ENCODE results near the gene NEK10.
A peak's percentile ranks its signal among the peaks of the same experiment; 100 is the strongest.

The NEK10 gene

DNA sequence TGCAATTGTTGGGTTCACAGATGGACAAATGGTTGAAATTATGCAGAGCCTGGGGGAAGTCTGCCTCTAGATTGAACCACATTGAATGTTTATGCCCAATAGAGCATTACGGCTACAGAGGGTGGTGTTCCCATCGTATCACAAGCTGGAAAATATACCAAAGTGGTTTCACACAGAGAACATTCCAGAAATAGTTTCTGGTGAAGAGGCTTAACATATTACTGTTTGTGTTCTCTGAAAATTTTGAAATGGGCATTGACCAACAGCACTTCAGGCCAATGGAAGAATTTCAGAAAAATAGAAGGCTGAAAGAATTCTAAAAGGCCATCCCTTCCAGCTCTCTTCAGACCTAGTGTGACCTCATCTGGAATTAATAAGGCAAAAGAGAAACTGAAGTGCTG is 203.9 kb downstream of the NEK10 start:
- DNase-seq, result no peak

DNA sequence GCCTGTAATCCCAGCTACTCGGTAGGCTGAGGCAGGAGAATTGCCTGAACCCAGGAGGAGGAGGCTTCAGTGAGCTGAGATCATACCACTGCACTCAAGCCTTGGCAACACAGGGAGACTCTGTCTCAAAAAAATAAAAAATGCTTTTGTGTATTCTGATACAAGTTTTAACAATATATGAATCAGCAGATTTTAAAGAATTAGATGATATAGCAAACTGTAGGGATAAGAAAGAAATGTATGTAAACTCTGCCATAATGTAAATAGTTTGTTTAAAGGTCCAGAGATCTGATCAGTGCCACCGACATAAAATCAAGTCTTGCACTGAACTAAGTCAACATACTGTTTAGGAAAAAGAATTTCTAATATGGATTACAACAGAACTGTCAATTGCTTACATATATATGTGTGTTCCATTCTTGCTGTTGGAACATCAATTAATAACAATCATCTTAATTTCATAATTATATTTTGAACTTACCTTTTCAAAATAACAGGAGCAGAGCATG is 208.3 kb downstream of the NEK10 start:
- no peak for DNase-seq

DNA sequence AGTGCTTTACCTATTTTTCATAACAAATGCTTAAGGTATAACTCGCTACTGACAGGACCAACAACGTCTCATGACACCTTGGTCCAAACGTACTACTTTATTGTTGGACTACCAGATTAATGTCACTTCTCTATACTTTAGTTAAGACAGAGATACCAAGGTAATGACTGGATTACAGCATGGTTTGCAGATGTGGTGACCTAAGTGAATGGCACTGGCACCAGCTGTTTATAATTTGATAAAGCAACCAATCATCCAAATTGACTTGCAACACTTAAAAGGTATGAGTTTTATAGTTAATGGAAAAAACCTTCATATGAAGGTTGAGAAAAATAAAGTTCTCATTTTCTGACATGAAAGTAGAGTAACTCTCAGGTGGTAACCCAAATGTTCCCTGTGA is 209.0 kb downstream of the NEK10 start:
- DNase-seq, result no peak

DNA sequence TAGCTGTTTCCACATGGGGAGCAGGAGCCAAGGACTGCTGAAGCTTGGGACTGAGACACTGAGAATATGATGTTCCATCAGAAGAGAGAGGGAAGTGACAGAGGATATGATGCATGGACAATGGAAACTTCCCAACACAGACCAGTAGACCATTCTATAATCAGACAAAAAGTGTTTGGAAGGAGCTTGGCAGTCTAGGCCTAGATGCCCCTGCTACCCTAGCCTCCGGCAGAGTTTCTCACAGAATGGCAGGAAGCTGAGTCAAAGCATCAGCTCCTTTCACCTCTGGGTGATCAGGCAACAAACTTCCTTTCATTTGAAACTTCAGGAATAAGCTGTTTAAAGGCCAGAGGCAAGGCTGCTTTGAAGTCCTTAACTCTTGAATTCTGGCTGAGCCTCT is 222.0 kb downstream of the NEK10 start:
- DNase-seq, result no peak

DNA sequence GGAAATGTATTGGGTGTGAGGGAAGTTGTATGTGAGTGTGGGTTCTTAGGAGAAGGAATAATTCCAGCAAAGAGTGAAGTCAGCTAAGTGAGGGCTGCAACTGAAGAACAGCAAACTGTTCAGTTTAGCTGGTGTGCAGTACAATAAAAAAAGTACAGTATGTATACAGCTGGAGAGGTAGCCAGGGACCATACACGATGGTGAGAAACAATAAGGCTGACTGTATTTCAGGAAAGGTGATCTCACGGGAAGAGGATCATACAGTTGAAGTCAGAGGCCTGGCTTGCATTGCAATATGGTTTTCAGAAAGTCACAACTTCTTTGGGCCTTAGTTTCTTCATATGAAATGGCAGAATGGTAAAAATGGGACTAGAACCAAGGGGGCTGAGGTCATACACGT is 222.4 kb downstream of the NEK10 start:
- no peak for DNase-seq

DNA sequence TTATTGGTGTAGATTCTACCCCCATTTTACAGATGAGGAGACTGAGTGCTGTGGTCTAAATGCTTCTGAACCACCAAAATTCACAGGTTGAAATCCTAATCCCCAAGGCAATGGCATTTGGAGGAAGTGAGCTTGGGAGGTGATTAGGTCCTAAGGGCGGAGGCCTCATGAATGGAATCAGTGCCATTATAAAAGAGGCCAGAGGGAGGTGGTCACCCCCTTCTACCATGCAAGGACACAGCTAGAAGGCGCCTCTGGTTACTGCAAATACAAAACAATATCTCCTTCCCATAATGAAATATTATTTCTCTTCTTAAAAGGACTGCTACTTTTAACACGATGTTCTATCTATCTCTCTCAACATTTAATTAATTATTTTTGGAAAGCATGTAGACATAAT is 223.5 kb downstream of the NEK10 start:
- no peak for DNase-seq

DNA sequence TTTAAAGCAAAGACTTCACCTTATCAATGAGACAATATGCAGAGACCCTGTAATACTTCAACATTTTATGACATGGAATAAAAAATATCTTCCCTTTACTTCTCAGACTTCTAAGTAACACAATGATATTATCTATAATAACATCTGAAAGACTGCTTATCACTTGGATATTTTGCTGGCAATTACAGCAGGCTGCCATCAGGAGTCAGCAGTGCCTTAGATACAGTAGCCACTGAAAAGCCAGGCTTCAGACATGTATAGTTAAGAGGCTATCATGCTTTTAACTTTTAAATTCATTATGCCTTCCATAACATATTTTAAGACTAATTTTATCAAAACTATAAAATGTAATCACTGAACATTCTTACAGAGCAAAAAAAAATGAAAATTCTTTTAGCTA is 227.5 kb downstream of the NEK10 start:
- no peak for DNase-seq

DNA sequence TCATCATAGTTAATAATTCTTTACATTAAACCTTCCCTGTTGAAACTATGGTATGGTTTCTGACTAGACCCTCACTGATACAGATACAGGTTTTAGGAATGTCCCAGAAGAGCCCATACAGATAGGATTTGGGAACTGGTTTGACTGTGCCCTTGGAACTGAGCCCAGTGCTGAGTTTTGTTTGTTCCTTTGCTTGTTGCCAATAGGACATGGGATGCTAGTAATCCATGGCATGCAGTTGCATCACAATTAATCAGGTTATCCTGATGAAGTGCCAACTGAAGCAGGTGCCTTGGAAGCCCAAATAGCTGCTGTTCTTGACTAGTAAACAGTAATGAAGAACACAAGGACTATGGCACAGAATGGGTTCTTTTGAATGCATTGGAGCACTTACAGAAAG is 230.6 kb downstream of the NEK10 start:
- no peak for DNase-seq

DNA sequence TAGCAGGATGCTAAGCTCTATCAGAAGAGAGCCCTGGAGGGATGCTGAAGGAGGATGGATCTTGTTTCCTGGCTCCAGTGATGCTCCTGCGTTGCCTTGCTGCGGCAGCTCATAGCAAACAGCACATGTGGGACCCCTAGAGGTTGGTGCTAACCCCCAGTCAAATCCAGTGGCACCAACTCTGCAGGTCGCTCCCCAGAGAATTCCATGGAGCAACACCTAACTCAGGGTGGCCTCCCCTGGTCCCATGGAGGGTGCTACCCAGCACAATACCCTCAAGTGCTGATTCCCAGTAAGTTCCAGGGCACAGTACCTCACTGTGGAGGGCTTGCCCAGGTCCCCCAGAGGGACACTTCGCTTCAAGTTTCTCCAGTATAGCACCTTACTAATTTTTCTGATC is 231.2 kb downstream of the NEK10 start:
- no peak for DNase-seq

DNA sequence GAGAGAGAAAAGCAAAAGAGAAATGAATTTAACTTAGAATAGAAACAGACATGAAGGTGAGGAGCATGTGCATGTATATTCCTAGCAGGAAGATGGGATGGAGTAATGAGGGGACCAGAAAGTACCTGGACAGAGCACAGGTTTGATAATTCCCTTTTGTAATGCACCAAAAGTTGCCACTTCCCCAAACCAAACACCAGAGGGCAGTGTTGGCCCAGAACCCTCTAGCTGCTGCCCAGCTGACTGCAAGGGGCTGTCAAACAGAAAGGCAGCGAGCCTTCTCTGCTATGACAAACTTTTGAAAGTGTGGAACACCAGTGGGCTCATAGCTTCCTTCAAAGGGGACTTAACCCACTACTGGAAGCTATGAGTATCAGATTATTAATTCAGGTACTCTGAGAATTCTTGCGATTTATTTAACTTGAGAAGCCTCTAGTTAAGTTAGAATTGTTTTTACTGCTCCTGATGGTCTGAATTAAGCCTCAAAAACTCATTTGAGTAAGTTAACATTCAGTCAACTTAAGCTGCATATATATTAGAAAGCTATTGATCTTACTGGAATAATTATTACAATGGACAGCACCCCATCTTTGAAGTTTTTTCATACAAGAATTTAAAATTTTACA is 234.9 kb downstream of the NEK10 start:
- peak; percentile 56 for DNase-seq

DNA sequence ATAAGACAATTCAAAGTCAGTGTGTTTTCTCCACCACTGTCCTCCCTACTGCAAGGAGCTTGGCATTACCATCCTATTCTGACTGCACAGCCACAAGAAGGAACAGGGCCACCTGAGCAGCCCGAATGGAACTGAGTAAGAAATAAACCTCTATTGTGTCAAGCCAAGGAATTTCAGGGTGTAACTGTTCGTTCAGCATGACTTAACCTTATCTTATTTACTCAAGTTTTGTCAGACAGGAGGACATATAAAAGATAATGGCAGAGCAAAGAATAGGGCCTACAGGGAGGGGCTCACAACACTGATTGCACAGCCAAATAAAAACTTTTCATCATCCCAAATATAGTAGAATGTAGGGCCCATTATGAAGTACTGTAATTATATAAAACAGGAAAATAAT is 236.1 kb downstream of the NEK10 start:
- no peak for DNase-seq

DNA sequence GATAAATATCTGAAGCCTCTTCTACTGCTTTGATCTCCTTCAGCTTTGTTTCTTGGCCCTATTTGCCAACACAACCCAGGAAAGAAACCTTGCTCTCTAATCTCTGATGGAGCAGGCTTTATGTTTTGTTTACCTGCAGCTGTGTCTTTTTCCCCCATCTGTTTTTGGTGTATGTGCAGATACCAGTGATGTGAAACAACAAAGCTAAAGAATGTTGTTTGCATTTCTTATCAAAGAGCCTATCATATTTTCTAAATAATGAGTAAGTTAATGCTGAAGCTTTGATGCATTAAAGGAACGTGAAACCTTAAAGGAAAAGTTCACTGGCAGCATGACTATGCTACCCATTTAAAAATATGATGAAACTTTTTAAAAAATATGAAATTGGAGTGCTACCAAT is 238.4 kb downstream of the NEK10 start:
- no peak for DNase-seq

DNA sequence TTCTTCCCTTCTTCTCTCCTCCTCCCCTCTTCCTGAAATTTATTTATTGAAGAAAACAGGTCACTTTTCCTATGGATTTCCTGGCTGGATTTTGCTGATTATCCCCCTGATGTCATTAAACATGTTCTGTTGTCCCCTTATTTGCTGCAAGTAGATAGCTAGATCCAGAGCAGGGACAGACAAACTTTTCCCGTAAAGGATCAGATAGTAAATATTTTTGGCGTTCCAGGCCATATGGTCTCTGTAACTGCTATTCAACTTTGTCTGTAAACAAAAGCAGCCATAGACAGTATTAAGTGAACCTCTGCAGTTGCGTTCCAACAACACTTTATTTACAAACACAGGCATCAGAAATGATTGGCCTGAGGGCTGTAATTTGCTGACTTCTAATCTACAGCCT is 241.3 kb downstream of the NEK10 start:
- DNase-seq, result no peak

DNA sequence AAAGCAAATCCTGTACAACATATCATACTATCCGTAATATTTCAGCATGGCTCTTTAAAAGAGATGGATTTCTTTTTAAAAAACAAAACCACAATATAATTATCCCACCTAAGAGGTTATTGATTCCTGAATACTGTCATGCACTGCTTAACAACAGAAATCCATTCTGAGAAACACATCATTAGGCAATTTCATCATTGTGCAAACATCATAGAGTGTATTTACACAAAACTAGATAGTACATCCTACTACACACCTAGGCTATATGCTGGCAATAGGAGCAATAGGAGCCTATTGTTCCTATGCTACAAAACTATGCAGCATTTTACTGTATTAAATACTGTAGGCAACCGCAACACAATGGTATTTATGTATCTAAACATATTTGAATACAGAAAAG is 242.0 kb downstream of the NEK10 start:
- no peak for DNase-seq

DNA sequence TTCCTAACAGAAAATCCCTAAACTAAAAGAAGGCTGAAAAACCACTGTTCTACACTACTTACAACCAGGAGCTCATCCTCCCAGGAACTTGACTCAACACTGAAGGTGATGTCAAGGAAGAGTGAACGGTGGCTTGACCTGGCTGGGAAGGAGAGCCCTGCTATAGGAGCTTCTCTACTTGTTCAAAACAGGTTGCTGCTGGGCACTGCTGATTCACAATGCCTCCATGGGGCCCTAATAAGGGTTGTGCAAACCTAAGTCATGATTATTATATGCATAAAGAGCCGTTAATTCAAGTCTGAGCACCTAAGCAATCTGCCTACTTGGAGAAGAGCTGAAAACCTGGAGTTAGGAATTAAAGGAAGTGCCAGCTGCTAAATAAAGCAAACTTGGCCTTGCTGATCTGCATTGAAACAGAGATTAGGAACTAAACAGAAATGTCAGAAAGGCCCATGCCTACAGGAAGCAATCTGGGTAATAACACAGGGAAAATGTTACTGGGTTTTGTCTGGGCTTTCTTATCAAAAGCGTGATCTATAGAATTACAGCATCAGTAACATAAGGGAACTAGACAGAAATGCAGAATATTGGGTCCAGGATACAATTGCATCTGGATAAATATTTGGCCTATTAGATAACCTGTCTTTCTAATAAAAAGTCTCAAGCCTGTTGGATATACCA is 243.2 kb downstream of the NEK10 start:
- DNase-seq, result no peak

DNA sequence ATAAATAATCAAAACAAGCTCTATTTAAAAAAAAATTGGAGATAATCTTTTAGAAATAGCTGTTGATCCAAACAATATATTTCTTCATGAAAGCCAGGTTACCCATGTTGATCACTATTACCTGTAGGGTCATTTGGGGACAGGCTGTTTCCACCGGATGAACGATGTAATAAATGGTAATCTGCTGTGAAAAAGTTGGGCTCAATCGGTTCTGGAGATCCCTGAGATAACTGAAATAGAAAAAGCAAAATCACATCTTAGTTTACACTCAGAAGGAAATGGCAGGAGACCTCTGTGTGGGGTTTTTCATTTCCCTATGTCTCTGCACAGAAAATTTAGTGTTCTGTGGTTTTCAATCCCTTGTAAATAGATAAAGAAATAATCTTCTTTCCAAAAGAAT is 249.5 kb downstream of the NEK10 start:
- no peak for DNase-seq

DNA sequence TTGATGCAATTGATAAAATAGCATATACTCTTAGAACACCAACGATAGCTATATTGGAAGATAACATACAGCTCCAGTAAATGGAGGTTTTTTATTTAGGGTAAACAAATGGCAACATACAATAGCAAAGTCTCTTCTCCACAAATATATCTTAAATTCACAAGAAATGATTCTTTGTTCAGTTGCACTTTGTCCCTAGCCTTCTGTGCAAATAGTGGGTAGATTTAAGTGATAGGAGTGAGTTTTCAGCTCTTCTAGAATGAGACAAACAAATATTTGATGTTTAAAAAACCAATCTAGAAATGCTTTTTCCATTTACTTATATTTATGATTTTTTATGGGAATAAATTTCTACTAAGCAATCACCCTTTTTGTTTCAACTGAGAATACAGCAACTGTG is 253.8 kb downstream of the NEK10 start:
- no peak for DNase-seq

DNA sequence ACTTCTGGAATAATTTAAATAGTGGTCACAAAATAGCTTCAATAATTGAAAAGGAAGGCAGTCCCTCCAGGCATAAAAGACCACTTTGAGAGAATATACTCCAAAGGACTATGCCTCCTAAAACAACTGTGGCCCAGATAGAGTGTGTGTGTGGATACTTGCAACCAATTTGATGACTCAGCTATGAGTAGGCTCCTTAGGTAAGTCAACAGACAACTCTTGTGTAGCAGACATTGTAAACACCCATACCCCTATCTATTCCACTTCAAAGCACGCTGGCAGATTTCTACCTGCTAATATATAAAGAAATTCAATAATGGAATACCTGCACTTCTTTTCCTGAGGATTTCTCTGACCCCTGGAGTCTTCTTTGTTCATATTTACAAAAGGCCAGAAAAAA is 254.5 kb downstream of the NEK10 start:
- no peak for DNase-seq

DNA sequence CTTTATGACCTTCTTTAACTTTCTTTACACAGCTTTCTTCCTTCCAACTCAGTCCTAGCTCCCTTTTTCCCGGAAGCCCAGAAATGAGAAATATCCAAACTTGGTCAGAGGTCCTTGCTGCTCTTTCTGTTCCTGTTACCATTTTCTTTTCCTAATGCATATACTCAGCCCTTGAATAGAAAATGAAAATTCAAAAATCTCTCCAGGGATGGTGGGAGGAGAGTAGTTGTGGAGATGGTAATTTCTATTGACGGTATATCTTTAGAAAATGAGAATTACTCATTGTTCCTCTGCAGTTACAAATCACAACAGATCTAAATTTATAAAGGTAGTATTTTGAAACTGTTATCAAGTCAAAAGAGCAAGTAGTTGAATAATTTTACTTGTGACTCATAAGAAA is 255.1 kb downstream of the NEK10 start:
- no peak for DNase-seq

DNA sequence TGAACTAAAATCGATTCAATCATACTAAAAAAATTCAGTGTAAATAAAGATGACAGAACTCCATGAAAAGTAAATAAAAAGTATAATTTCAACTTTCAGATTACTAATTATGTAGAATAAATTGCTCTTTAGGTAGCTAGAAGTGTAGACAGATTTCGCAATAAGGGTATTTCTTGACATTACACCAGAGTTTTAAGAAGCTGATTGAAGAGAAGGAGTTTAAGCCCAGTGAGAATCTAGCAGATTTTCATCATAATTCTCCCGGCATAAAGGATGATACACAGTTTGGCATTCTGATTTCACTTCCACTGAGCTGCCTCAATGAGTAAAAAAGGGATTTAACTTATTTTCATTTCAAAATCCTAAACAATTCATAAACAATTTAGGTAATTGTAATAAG is 259.2 kb downstream of the NEK10 start:
- DNase-seq, result no peak

DNA sequence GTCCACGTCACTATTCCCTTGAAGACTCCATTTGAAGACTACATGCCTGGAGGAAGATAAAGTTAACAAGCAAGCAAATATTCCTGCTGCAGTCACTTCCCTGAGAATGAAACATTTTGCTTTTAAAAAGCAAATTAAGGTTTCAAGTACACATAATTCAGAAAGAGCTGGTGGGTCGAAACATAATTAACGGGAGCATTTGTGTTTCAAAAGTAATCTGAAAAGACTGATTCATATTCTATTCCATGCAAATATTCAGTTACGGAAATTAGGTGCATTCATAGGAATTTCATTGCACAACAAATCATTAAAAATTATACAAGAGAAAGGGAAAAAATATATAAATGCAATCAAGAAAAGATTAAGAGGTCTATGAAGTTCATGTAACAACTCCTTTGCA is 260.9 kb downstream of the NEK10 start:
- DNase-seq, result no peak

DNA sequence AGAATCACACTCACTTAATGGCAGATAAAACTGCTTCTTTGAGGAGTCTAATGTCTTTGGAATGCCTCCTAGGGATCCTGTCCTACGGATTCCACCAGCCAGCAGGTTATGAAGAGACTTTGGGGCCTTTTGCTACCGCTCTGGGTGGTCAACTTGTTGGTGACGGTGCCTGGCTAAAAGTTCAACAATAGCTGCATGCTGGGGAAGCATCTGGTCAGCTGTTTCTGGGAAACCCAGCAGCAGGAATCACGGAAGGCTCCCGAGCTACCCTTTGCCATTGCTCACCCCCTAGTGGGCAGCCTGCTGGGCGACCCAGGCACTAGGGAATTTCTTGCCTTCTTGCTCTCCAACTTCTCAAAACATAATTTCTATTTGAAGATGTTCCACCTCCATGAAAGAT is 263.3 kb downstream of the NEK10 start:
- DNase-seq, result no peak

DNA sequence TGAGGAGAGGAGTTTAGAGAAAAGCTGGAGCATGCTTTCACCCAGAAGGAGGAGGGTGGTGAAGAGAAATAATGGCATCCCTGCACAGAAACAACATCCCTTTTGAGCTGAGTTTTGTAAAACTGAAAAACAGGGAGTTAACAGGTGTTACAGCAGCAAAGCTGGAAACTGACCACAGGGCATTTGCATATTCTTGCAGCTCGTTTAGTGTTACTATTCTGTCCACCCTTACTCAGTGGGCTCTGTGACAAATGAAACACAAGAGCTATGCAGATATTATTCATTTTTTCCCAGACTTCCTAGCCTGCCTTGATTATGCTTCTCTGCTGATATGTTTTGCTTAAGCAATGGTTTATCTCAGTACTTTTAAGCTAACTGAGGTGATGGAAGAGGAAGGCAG is 272.0 kb downstream of the NEK10 start:
- DNase-seq, result no peak

DNA sequence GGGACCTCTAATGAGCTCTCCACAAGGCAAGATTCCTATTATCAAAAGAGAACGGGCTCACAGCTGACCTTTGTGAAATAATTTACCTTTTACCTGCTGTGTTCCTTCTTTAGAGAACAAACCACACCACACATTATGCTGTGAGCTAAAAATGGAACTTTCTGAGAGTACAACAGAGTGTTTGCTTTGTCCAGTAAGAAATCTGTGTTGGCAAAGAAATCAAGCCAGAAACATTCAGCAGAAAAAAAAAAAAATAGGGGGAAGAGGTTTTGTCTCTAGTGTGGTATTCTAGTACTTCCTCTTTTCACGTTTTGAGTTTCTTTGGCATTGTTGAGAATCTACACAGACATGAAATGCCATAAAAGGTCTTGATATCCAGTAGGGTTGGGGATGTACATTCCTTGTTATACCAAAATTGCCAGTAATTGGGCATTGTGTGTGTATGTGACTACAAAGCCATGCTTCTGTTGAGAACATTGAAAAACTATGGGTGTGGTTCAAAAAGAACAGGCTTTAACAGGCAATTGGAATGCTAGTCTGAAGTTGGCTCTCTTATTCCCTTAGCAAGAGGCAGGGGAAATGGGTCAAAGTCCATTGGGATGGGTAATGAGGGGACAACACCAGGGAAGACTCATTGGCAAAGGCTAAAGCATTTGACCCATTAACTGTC is 273.5 kb downstream of the NEK10 start:
- DNase-seq, result no peak

DNA sequence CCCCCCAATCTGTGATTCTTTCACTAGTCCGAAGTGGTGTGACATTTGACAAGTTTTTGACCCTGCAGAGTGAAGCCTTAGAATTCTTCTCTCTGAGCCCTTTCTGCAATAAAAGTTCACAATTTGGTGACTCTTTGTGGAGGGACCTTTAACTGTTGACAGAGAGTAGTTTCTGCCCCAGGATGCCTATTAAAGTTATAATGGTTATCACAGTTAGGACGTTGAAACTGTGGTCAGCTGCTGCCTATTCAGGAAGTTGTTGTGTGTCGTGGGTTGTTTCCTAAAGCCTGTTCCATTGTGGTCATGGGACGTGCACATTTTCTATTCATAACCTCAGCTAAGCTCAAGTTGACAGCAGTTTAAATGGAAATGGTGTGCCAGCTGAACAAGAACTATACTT is 274.5 kb downstream of the NEK10 start:
- no peak for DNase-seq

Measured in activated gamma-delta T cell treated with Interleukin-2 at 50 U/mL for 16 hours (primary cell).